ENCODE data around the gene NRXN3.

The NRXN3 gene

DNA sequence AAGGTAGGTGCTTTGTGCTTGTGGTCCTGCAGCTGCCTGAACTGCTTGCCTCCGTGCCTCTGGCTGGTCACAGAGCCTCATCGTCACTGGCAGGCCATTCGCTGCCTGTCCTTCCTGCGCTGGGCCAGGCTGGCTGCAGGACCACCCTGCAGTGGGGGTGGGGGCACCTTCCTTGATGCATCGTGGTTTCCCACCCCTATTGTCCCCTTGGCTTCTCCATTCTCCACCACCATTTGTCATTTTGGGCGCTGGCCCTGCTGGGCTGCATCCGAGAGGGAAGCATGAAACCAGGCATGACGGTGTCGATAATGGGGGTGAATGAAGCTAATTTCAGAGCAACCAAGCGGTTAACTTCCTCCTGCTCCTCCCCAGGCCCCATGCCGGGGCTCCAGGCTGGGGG lies 127.7 kb downstream of the NRXN3 start:
- H3K9me3 ChIP-seq (ENCODE audit: control insufficient read depth, insufficient read depth, low read length), result no peaks in the 10 kb centered on the region
- H3K36me3 ChIP-seq (ENCODE audit: control insufficient read depth, insufficient read depth, low read length), result no peaks in the 10 kb centered on the region
- H3K27ac ChIP-seq (ENCODE audit: low read depth, low read length), result peak overlapping the region; percentile 17
- no peaks in the 10 kb centered on the region for H3K27me3 ChIP-seq (ENCODE audit: control insufficient read depth, insufficient read depth, low read length)
- no peak overlapping the region for H3K4me3 ChIP-seq (ENCODE audit: low read depth, low read length)
- peaks cover 17% of the 10 kb centered on the region for H3K4me1 ChIP-seq (ENCODE audit: control insufficient read depth, insufficient read depth, low read length)
- H3K9ac ChIP-seq (ENCODE audit: low read depth, low read length), result no peak overlapping the region

DNA sequence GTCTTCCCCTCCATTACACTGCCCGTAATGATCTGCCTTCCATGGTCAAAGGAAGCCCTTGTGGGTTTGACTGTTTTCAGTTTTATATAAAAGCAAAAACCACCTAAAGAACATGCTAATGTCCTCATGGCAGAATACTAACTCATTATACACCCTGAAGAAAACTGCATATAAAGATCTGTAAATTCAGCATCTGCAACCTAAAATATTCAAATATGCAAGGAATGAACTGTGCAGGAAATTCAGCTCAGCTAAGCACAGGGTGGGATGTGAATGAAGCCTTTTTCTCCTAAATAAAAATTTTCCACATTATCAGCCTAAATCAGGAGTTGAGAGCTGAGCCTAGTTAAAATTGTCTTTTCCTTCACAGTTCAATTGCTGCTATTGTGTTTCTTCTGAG lies 128.1 kb downstream of the NRXN3 start:
- Histone ChIP-seq H3K27me3 (ENCODE audit: control insufficient read depth, insufficient read depth, low read length) (no peaks in the 10 kb centered on the region), H3K9ac (ENCODE audit: low read depth, low read length) (no peak overlapping the region), H3K4me3 (ENCODE audit: low read depth, low read length) (no peak overlapping the region), H3K9me3 (ENCODE audit: control insufficient read depth, insufficient read depth, low read length) (no peaks in the 10 kb centered on the region), H3K36me3 (ENCODE audit: control insufficient read depth, insufficient read depth, low read length) (no peaks in the 10 kb centered on the region), H3K4me1 (ENCODE audit: control insufficient read depth, insufficient read depth, low read length) (peaks cover 21% of the 10 kb centered on the region), H3K27ac (ENCODE audit: low read depth, low read length) (no peak overlapping the region)

DNA sequence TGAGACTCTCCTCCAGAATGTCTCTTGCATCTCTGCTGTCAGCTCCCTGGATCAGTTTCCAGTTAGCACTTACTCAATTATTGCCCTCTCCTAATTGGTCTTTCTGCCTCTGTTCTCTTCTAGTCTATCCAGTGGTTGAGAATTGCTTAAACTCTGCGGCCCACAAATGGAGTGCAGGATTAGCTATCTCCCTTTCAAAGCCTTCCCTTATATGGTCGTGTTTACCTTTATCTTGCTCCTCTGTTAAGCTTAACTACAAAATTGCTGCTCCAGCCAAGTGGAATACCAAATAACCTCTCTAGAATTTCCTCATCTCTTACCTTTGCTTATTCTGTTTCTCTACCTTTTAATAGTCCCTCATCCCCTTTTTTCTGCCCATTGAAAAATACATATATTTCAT lies 132.7 kb downstream of the NRXN3 start:
- no peaks in the 10 kb centered on the region for H3K27me3 ChIP-seq (ENCODE audit: control insufficient read depth, insufficient read depth, low read length)
- peaks cover 15% of the 10 kb centered on the region for H3K4me1 ChIP-seq (ENCODE audit: control insufficient read depth, insufficient read depth, low read length)
- no peaks in the 10 kb centered on the region for H3K36me3 ChIP-seq (ENCODE audit: control insufficient read depth, insufficient read depth, low read length)
- no peak overlapping the region for H3K9ac ChIP-seq (ENCODE audit: low read depth, low read length)
- no peak overlapping the region for H3K27ac ChIP-seq (ENCODE audit: low read depth, low read length)
- no peaks in the 10 kb centered on the region for H3K9me3 ChIP-seq (ENCODE audit: control insufficient read depth, insufficient read depth, low read length)
- H3K4me3 ChIP-seq (ENCODE audit: low read depth, low read length), result no peak overlapping the region

DNA sequence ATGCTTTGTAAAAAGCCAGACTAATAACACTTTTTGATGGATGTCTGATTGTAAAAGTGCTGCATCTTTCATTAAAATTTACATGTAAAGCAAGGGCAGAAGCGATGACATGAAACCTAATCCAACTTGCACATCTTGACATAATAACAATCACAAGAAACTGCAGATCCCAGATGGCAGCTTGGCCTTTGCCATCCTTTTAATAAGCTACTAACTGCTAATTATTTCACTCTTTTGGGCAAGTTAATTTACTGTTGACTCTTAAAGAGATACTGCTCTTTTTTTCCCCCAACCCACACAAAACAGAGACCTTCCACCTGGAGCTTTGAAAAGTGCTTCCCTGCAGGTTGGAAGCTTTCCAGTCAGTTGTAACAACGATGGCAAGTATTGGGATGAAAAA lies 137.5 kb downstream of the NRXN3 start:
- Histone ChIP-seq H3K36me3 (ENCODE audit: control insufficient read depth, insufficient read depth, low read length) (no peaks in the 10 kb centered on the region), H3K27ac (ENCODE audit: low read depth, low read length) (no peak overlapping the region), H3K27me3 (ENCODE audit: control insufficient read depth, insufficient read depth, low read length) (no peaks in the 10 kb centered on the region), H3K4me3 (ENCODE audit: low read depth, low read length) (no peak overlapping the region), H3K4me1 (ENCODE audit: control insufficient read depth, insufficient read depth, low read length) (peaks cover 6% of the 10 kb centered on the region), H3K9ac (ENCODE audit: low read depth, low read length) (no peak overlapping the region), H3K9me3 (ENCODE audit: control insufficient read depth, insufficient read depth, low read length) (no peaks in the 10 kb centered on the region)

DNA sequence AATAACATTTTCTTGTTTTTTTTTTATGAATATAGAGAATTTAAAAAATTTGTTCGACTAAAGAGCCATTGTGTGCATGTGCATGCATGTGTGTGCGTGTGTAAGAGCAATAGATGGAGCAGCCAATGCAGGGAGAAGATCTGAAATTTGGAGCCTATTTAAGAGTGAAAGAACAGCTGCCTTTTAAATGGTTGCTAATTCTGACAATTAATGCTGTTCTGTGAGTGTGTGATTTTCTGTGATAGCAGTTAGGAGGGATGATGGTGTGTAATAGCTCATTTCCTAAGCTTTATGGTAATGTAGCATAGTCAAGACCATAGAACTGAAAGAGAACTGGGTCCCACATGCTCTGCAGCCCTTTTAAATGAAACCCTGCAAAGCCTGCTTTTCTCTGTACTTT lies 137.9 kb downstream of the NRXN3 start:
- Histone ChIP-seq H3K9ac (ENCODE audit: low read depth, low read length) (no peak overlapping the region), H3K27me3 (ENCODE audit: control insufficient read depth, insufficient read depth, low read length) (no peaks in the 10 kb centered on the region), H3K4me1 (ENCODE audit: control insufficient read depth, insufficient read depth, low read length) (peaks cover 2% of the 10 kb centered on the region; the same call in 1 of the 2 replicates), H3K36me3 (ENCODE audit: control insufficient read depth, insufficient read depth, low read length) (no peaks in the 10 kb centered on the region), H3K27ac (ENCODE audit: low read depth, low read length) (no peak overlapping the region), H3K9me3 (ENCODE audit: control insufficient read depth, insufficient read depth, low read length) (no peaks in the 10 kb centered on the region), H3K4me3 (ENCODE audit: low read depth, low read length) (no peak overlapping the region)

DNA sequence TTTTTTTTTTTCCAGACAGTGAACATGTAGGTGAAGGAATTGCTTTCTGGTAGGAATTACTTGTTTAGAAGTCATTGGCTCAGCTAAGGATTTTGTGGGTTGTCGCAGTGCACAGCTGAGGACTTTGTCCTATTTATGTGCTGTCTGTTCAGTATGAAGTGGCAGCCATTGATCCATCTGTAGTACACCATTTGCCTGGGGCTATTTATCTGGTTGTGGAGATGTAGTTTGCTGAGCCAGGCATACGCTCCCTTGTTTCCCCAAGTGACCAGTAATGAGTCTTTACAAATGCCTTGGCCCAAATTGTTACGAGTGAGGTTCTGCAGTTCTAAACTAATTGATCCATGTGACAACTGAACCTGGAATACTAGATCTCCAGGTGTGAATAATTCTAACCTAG lies 140.1 kb downstream of the NRXN3 start:
- H3K27ac ChIP-seq (ENCODE audit: low read depth, low read length), result no peak overlapping the region
- H3K36me3 ChIP-seq (ENCODE audit: control insufficient read depth, insufficient read depth, low read length), result no peaks in the 10 kb centered on the region

DNA sequence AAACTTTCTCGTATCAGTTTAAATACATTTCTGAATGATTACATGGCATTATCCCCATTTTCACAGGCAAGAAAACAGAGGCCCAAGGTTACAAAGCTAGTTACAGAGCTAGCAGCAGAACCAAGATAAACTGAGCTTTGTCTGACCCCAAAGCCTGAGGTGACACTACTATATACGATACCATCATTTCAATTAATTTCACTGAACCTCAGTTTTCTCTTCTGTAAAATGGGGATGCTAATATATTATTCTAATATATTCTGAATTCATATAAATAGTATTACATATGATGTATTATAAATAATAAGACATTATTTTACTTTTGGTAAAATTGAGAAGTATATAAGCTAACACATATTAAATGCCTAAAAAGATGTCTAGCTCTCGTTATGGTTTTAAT lies 143.3 kb downstream of the NRXN3 start:
- H3K4me1 ChIP-seq (ENCODE audit: control insufficient read depth, insufficient read depth, low read length), result peaks cover 24% of the 10 kb centered on the region
- no peak overlapping the region for H3K4me3 ChIP-seq (ENCODE audit: low read depth, low read length)
- no peak overlapping the region for H3K9ac ChIP-seq (ENCODE audit: low read depth, low read length)
- H3K36me3 ChIP-seq (ENCODE audit: control insufficient read depth, insufficient read depth, low read length), result no peaks in the 10 kb centered on the region
- H3K27ac ChIP-seq (ENCODE audit: low read depth, low read length), result no peak overlapping the region
- H3K9me3 ChIP-seq (ENCODE audit: control insufficient read depth, insufficient read depth, low read length), result no peaks in the 10 kb centered on the region
- H3K27me3 ChIP-seq (ENCODE audit: control insufficient read depth, insufficient read depth, low read length), result no peaks in the 10 kb centered on the region

More for the DNA sequence above, 140.1 kb downstream of the NRXN3 start:
- no peak overlapping the region for H3K4me3 ChIP-seq (ENCODE audit: low read depth, low read length)
- H3K4me1 ChIP-seq (ENCODE audit: control insufficient read depth, insufficient read depth, low read length), result peaks cover 11% of the 10 kb centered on the region
- no peak overlapping the region for H3K9ac ChIP-seq (ENCODE audit: low read depth, low read length)
- no peaks in the 10 kb centered on the region for H3K27me3 ChIP-seq (ENCODE audit: control insufficient read depth, insufficient read depth, low read length)
- H3K9me3 ChIP-seq (ENCODE audit: control insufficient read depth, insufficient read depth, low read length), result no peaks in the 10 kb centered on the region

DNA sequence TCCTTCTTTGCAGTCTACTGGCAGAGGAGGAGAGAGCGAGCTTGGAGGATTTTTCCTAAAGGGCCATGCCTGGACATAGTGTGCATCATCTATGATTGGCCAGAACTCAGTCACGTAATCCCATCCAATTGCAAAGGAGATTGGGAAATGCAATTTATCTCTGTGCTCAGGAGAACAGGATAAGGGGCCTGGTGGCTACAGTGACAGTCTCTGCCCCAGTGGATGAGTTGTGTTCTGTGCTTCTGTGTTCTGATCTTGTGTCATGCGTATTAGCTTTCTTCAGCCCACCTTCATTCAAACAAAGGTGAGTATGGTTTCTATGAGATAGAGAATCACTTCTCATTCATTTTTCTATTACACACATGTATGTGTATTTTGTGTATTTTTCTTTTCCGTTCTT lies 144.3 kb downstream of the NRXN3 start:
- peaks cover 24% of the 10 kb centered on the region for H3K4me1 ChIP-seq (ENCODE audit: control insufficient read depth, insufficient read depth, low read length)
- H3K27me3 ChIP-seq (ENCODE audit: control insufficient read depth, insufficient read depth, low read length), result no peaks in the 10 kb centered on the region
- no peak overlapping the region for H3K4me3 ChIP-seq (ENCODE audit: low read depth, low read length)

DNA sequence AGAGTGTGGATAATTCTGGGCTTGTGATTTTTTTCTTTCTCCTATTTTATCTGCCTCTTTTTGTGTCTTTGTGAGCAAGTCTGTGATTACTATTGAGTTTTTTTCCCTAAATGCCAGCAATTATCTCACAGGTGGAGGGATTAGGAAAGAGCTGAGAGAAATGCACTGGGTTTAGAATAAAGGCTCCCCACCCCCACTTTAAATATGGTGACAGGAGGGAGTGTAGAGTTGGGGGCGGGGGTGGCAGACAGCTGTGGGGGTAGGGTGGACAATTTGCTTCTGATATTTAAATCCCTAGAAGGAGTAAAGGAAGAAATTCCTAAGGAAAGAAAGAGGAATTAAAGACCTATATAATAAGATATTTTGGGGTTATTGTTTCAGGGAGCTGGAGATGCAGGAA lies 145.9 kb downstream of the NRXN3 start:
- no peak overlapping the region for H3K4me3 ChIP-seq (ENCODE audit: low read depth, low read length)
- peaks cover 24% of the 10 kb centered on the region for H3K4me1 ChIP-seq (ENCODE audit: control insufficient read depth, insufficient read depth, low read length)
- H3K9ac ChIP-seq (ENCODE audit: low read depth, low read length), result no peak overlapping the region
- no peaks in the 10 kb centered on the region for H3K36me3 ChIP-seq (ENCODE audit: control insufficient read depth, insufficient read depth, low read length)
- H3K9me3 ChIP-seq (ENCODE audit: control insufficient read depth, insufficient read depth, low read length), result no peaks in the 10 kb centered on the region
- no peaks in the 10 kb centered on the region for H3K27me3 ChIP-seq (ENCODE audit: control insufficient read depth, insufficient read depth, low read length)
- peak overlapping the region; percentile 48 for H3K27ac ChIP-seq (ENCODE audit: low read depth, low read length)

More for the DNA sequence above, 144.3 kb downstream of the NRXN3 start:
- H3K36me3 ChIP-seq (ENCODE audit: control insufficient read depth, insufficient read depth, low read length), result no peaks in the 10 kb centered on the region
- no peak overlapping the region for H3K27ac ChIP-seq (ENCODE audit: low read depth, low read length)
- H3K9ac ChIP-seq (ENCODE audit: low read depth, low read length), result no peak overlapping the region
- no peaks in the 10 kb centered on the region for H3K9me3 ChIP-seq (ENCODE audit: control insufficient read depth, insufficient read depth, low read length)

DNA sequence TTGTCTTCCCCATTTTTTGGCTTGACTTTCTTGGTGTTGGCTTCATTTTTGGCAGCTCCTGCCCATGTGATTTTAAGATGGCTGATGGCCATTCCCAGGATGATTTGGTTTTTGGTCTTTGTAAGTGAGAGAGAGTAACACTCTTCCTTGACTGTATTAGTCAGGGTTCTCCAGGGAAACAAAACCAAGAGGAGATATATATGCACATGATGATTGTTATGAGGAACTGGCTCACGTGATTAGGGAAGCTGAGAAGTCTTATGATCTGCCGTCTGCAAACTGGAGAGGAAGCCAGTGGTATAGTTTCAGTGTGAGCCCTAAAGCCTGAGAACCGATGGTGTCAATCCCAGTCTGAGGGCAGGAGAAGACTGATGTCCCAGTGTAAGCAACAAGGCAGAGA lies 146.6 kb downstream of the NRXN3 start:
- Histone ChIP-seq H3K4me1 (ENCODE audit: control insufficient read depth, insufficient read depth, low read length) (peaks cover 24% of the 10 kb centered on the region), H3K36me3 (ENCODE audit: control insufficient read depth, insufficient read depth, low read length) (no peaks in the 10 kb centered on the region), H3K9me3 (ENCODE audit: control insufficient read depth, insufficient read depth, low read length) (no peaks in the 10 kb centered on the region), H3K4me3 (ENCODE audit: low read depth, low read length) (no peak overlapping the region), H3K9ac (ENCODE audit: low read depth, low read length) (no peak overlapping the region), H3K27me3 (ENCODE audit: control insufficient read depth, insufficient read depth, low read length) (no peaks in the 10 kb centered on the region), H3K27ac (ENCODE audit: low read depth, low read length) (no peak overlapping the region)

DNA sequence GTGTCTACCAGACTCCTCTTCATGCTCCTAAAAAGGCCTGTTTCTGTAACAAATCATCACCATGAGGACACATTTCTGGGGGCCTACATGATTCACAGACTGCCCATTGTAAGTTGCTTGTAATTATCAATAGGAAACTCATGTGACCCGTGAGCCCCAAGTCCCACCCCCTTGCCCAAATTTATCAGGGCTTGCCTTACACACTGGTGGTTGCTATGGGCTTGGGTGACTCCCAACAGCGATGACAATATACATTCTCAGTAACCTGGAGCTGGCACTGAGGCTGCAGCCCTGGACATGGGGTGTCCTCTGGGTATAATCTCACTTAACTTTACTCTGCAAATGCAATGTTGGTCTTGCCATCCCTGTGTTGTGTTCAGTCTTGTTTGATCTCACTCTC lies 149.2 kb downstream of the NRXN3 start:
- Histone ChIP-seq H3K27me3 (ENCODE audit: control insufficient read depth, insufficient read depth, low read length) (no peaks in the 10 kb centered on the region), H3K27ac (ENCODE audit: low read depth, low read length) (no peak overlapping the region)

More for the DNA sequence above, 149.2 kb downstream of the NRXN3 start:
- no peaks in the 10 kb centered on the region for H3K36me3 ChIP-seq (ENCODE audit: control insufficient read depth, insufficient read depth, low read length)
- H3K4me1 ChIP-seq (ENCODE audit: control insufficient read depth, insufficient read depth, low read length), result peaks cover 18% of the 10 kb centered on the region
- H3K9ac ChIP-seq (ENCODE audit: low read depth, low read length), result no peak overlapping the region
- H3K9me3 ChIP-seq (ENCODE audit: control insufficient read depth, insufficient read depth, low read length), result no peaks in the 10 kb centered on the region
- no peak overlapping the region for H3K4me3 ChIP-seq (ENCODE audit: low read depth, low read length)

Data from HUES48 (cell line).